Measurements from ENCODE around the gene NID1.
"Not testable (repeated sequence)": the region's sequence is repeated elsewhere in the genome, so short reads cannot be mapped to it uniquely, and the experiment has no call there.

Gene NID1

GRCh38 chr1:235993652-235994051 is 71.2 kb downstream of the NID1 start:
- DNase-seq: no peak

GRCh38 chr1:235992868-235993267 is 72.0 kb downstream of the NID1 start:
- DNase-seq: no peak

DNA sequence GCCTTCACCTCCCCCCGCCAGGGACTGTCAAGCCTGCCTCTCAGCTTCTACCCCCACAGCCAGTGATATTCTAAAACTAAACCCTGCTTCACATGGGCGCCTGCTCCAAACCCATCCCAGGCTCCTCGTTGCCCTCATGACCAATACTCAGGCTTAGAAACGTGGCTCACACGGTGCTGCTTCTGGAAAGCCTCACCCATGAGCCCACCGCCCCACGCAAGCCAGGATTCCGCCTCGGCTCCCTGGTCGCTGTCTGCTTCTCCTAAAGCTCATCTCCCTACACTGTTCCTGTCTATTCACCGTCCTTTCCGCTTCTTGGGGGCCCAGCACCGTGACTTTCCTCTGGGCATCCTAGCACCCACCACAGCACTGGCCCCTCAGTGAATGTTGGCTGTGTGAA is 72.5 kb downstream of the NID1 start:
- no peak for DNase-seq

- DNase-seq: no peak
Observed at GRCh38 chr1:235990330-235990795, 74.5 kb downstream of the NID1 start.

- DNase-seq: no peak
Observed at GRCh38 chr1:235989105-235989504, 75.8 kb downstream of the NID1 start.

GRCh38 chr1:235986869-235987268 is 78.0 kb downstream of the NID1 start:
- no peak for DNase-seq

- no peak for DNase-seq
Observed at GRCh38 chr1:235984041-235984825, 80.7 kb downstream of the NID1 start.

DNA sequence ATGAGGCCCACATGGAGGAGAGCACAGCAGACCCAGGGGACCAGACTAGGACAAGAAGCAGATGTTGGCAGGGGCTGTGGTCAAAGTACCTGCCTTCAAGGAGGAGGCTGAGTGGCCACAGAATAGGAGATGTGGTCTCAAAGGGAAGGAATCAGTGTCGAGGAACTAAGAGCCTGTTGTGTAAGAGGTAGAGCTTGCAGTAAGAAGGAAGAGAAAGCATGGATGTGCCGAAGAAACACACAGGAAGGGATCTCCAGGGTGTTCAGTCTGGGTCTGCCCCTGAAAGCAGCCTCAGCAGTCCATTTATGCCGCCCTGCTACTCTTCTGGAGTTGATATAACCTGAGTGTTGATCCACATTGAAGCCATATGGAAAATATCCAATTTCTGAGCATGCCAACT is 83.9 kb downstream of the NID1 start:
- DNase-seq: no peak

DNA sequence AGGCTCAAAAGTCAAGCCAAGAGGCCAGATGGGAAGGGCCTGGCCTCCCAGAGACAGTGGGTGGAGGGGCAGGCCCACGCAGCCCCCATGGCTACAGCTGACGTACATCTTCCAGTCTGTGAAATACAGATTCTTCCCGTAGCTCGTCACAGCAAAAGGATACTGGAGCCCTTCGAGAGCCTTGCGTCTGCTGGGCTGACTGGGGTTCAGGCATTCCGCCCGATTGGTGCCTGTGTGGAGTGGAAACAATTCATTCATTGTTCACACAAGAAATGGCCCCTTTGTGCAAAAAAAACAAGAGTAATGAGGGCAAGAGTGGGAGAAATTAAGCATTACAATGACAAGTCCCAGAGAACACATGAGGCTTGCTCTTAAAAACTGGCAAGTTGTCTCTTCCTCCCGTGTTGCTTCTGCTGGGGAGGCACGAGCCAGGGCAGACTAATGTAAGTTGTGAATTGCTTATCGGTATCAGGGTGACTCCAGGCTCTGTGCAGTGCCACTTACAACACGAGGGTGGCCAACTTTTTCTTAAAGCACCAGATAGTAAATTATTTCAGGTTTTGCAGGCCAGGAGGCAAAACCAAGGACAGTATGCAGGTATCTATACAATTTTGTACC is 85.1 kb downstream of the NID1 start:
- no peak for DNase-seq

DNA sequence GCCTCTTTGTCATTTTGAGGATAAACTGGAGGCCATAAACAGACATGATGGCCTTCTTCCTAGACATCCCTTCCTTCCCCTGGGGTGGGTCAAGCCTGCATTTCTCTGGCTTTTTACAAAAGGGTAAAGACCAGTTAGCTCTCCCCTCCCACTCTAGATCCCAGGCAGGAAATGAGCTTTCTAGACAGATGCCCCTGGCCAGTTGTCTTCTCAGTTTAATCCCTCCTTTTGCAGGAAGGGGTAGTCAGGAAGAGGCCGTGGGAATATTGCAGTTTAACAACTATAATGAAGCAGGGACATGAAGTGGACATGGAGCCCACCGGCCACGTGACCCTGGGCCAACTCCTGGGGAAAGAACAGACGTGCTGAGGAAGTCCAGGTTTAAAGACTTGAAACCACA is 85.7 kb downstream of the NID1 start:
- DNase-seq: no peak

DNA sequence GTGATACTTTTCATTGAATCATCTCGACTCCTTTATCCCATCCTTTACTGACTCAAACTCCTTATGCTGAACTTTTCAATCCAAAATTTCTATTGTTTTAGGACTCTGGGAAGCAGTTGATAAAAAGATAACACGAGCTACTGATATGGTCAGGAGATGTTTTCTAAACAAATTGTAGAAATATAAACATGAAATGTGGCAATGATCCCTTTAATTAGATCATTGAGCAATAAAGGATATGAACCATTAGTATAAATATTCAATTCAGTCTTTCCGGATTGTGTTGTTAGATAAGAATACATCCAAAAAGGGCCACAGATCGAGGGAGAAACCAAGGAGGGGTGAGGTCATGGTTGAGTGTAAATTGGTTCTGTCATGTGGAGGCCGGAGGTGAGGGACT is 88.4 kb downstream of the NID1 start:
- DNase-seq: no peak

DNA sequence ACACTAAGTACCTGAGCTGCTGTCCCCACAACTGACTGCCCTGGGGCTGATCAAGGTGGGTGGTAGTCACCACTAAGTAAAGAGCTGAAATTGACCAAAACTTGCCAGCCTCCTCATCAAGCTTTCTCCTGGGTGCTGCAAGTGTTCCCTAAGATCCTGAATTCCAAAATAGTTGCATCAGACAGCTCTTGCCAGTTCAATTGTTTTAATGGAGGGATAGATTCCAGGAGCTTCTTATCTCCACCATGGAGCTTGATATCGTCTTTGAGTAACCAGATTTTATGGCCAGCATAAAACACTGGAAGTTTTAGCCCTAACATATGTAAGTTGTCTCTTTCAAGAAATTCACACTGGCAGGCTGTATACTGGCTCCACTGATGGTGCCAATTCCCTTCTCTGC is 90.3 kb downstream of the NID1 start:
- DNase-seq: no peak

DNA sequence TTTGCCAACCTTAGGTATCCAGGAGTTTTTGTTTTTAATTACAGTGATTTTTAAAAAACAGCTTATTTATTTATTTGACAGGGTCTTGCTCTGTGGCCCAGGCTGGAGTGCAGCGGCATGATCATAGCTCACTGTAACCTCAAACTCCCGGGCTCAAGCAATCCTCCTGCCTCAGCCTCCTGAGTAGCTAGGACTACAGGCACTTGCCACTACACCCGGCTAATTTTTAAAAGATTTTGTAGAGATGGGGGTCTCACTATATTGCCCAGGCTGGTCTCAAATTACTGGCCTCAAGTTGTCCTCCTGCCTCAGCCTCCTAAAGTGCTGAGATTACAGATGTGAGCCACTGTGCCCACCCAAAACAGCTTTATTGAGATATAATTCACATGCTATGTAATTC is 92.2 kb downstream of the NID1 start:
- not testable (repeated sequence) for DNase-seq

DNA sequence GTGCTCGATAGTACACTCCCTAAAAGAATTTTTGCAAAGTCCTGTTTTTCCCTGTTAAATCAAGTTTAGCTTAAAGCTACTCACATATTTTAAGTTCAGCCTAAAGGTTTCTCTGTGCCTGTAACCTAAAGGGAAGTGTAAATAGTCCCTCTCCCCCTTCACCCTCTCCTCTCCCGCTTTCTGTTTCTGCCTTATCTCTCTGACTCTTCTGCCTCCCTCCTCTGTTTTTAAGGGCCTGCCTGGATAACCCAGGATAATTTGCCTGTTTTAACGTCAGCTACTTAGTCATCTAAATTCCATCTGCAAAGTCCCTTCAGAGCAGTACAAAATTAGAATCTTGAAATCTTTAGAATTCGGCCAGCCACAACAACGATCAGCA is 92.6 kb downstream of the NID1 start:
- no peak for DNase-seq

- peak; percentile 54 for DNase-seq
Observed at GRCh38 chr1:235971571-235972310, 93.1 kb downstream of the NID1 start.

DNA sequence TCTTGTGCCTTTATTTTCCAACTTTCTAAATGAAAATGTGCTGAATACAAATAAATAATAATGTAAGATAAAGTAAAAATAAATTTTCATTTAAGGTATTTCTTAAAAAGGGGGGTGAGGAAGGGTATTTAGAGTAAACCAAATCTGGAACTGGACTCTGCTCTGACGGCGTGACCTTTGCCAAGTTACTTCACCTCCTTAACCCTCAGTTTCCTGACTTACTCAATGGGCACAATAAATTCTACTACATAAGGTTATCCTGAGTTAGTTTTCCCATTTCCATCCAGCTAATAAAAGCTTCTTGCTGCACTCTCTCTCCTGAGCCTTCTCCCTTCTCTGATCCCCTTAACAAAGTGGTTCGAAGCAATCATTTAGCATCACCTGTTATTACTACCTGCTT is 93.9 kb downstream of the NID1 start:
- no peak for DNase-seq

GRCh38 chr1:235968831-235969230 is 96.1 kb downstream of the NID1 start:
- no peak for DNase-seq

DNA sequence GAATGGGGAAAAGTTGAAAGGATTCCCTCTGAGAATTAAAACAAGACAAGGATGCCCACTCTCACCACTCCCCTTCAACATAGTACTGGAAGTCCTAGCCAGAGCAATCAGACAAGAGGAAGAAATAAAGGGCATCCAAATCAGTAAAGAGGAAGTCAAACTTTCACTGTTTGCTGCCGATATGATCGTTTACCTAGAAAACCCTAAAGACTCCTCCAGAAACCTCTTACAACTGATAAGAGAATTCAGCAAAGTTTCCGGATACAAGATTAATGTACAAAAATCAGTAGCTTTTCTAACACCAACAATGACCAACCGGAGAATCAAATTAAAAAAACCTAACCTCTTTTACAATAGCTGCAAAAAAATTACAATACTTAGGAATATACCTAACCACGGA is 98.8 kb downstream of the NID1 start:
- DNase-seq: not testable (repeated sequence)

- DNase-seq: no peak
Observed at GRCh38 chr1:235960809-235961208, 104.1 kb downstream of the NID1 start.

GRCh38 chr1:235958021-235958420 is 106.9 kb downstream of the NID1 start:
- no peak for DNase-seq

GRCh38 chr1:235955777-235956176 is 109.1 kb downstream of the NID1 start:
- DNase-seq: no peak

- DNase-seq: no peak
Observed at GRCh38 chr1:235954306-235955283, 110.3 kb downstream of the NID1 start.

GRCh38 chr1:235953801-235954200 is 111.1 kb downstream of the NID1 start:
- DNase-seq: no peak

Data from NCI-H524 treated with DMSO at 0.1 percent for 48 hours (cell line).